Glutamatergic neuron (in vitro differentiated cells): ENCODE results near the gene BSND. TPM values are rescaled to one million over a fixed set of nuclear protein-coding genes. Genes with fewer than 3 reads are reported as not detected.

Experiments
- DNase-seq: peaks from one replicate; pipeline ENCODE4 v3.0.0; 2022
- H3K27ac Mint-ChIP-seq: one replicate; pipeline ENCODE4 v1.8.0; 2020; ENCODE audit warnings: mild to moderate bottlenecking, mixed read lengths, inconsistent platforms; ENCODE audit not compliant: unreplicated experiment
- H3K27me3 Mint-ChIP-seq: one replicate; pipeline ENCODE4 v1.8.0; 2020; ENCODE audit warnings: mild to moderate bottlenecking, moderate library complexity, mixed read lengths, inconsistent platforms; ENCODE audit not compliant: unreplicated experiment
- H3K36me3 Mint-ChIP-seq: one replicate; pipeline ENCODE4 v1.8.0; 2020; ENCODE audit warnings: mild to moderate bottlenecking, mixed read lengths, inconsistent platforms; ENCODE audit not compliant: unreplicated experiment
- H3K4me1 Mint-ChIP-seq: one replicate; pipeline ENCODE4 v1.8.0; 2020; ENCODE audit warnings: mild to moderate bottlenecking, low read depth, mixed read lengths, inconsistent platforms; ENCODE audit not compliant: unreplicated experiment
- H3K4me3 Mint-ChIP-seq: one replicate; pipeline ENCODE4 v1.8.0; 2020; ENCODE audit warnings: mild to moderate bottlenecking, mixed read lengths, inconsistent platforms; ENCODE audit not compliant: unreplicated experiment
- H3K9me3 Mint-ChIP-seq: one replicate; pipeline ENCODE4 v1.8.0; 2020; ENCODE audit warnings: mild to moderate bottlenecking, moderate library complexity, mixed read lengths, inconsistent platforms; ENCODE audit not compliant: unreplicated experiment
- total RNA-seq: library from RNA; stranded (reverse); fragmentation: NEBNext Ultra II Directional; extraction: Animal tissue kit (Norgen Biotek cat#: 25700); gene quantifications from one replicate; pipeline ENCODE4 v1.2.1, GENCODE V29; 2021; ENCODE audit not compliant: unreplicated experiment
- TF ChIP-seq, protein P1 (sequence below): fragments of 200-600 bp; sonication (generic); IDR thresholded peaks from one replicate; pipeline ENCODE4 v1.5.0; 2021; ENCODE audit not compliant: partially characterized antibody, unreplicated experiment

Gene BSND
- total RNA-seq, 1 donor from 2014 or later = not detected

DNA sequence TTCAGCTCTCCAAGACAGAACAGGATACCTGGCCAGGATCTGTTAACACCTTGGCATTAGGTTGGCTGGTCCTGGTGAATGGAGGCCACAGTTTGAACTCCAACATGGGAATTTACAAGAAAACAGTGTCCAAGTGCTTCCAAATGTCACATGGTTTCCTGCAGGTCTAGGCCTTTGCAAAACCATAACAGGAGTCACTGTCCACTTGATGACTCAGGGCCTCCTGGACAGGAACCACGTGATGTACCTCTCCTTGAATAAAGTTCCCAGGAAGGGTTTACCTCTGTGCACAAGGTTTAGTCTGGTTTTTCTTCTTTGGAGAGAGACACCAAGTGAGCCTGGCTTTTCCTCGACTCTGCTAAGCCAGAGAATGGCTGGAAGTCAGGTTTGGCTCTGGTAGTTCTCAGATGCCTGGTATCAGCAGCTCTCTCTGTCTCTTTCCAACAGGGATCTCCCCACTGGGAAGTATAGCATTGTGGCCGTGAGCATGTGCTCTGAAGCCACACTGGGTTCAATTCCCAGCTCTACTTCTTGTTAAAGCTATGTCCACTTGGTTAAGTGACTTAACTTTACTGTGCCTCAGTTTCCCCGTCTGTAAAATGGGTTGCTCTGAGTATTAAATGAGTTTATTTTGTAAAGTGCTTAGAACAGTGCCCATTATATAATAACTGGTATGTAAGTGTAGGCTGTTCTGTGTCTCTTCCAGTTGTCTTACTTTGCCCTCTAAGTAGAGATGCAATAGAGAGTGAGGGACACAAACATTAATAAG is 45.6 kb upstream of the BSND start:
- Mint-ChIP-seq H3K9me3 (peaks cover 12% of the 10 kb centered on the region), H3K4me1 (peaks cover 6% of the 10 kb centered on the region), H3K27me3 (peaks cover 3% of the 10 kb centered on the region), H3K36me3 (peaks cover 13% of the 10 kb centered on the region), H3K4me3 (no peak overlapping the region), H3K27ac (no peak overlapping the region)
- TF ChIP-seq, protein P1, sequence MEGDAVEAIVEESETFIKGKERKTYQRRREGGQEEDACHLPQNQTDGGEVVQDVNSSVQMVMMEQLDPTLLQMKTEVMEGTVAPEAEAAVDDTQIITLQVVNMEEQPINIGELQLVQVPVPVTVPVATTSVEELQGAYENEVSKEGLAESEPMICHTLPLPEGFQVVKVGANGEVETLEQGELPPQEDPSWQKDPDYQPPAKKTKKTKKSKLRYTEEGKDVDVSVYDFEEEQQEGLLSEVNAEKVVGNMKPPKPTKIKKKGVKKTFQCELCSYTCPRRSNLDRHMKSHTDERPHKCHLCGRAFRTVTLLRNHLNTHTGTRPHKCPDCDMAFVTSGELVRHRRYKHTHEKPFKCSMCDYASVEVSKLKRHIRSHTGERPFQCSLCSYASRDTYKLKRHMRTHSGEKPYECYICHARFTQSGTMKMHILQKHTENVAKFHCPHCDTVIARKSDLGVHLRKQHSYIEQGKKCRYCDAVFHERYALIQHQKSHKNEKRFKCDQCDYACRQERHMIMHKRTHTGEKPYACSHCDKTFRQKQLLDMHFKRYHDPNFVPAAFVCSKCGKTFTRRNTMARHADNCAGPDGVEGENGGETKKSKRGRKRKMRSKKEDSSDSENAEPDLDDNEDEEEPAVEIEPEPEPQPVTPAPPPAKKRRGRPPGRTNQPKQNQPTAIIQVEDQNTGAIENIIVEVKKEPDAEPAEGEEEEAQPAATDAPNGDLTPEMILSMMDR = no peak
- no peak for DNase-seq

DNA sequence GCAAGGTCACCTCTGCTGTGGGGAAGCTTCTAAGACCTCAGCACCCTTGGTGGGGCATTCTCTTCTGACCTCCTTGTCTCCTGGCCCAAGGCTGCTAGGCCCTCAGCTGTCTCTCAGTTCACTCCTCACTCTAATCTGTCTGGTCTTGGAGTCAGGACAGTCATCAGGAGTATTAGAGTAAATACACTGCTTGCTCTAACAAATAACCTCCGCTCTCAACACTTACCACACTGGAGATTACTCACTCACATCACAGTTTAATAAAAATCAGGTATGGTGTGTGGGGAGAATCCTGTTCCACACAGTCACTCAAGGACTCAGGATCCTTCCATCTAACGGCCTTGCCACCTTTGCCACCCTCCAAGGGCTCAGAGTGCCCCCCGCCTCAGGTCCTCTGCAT is 44.9 kb upstream of the BSND start:
- H3K9me3 Mint-ChIP-seq = peaks cover 12% of the 10 kb centered on the region
- H3K36me3 Mint-ChIP-seq = peaks cover 19% of the 10 kb centered on the region
- peaks cover 3% of the 10 kb centered on the region for H3K27me3 Mint-ChIP-seq
- no peak overlapping the region for H3K27ac Mint-ChIP-seq
- H3K4me3 Mint-ChIP-seq = no peak overlapping the region
- TF ChIP-seq, protein P1 = no peak
- H3K4me1 Mint-ChIP-seq = peaks cover 6% of the 10 kb centered on the region
- DNase-seq = no peak

DNA sequence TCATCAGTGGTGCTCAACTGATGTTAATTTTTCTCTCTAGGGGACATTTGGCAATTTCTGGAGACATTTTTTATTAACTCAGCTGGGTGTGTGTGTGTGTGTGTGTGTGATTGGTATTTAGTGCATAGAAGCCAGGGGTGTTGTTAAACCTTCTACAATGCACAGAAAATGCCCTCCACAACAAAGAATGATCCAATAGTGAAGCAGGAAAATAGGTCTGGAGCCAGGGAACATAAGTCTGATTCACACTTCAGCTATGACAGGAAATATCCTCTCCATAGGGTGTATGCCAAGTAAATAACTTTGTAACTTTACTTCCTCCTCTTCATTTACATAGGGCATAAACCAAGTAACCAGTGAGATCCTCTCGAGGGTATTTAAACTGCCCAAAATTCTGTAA is 43.4 kb upstream of the BSND start:
- TF ChIP-seq, protein P1 = no peak
- no peak overlapping the region for H3K27ac Mint-ChIP-seq
- H3K4me3 Mint-ChIP-seq = no peak overlapping the region
- H3K27me3 Mint-ChIP-seq = peaks cover 2% of the 10 kb centered on the region
- no peak for DNase-seq
- H3K36me3 Mint-ChIP-seq = peaks cover 22% of the 10 kb centered on the region
- H3K9me3 Mint-ChIP-seq = peaks cover 12% of the 10 kb centered on the region
- peaks cover under 1% of the 10 kb centered on the region for H3K4me1 Mint-ChIP-seq

DNA sequence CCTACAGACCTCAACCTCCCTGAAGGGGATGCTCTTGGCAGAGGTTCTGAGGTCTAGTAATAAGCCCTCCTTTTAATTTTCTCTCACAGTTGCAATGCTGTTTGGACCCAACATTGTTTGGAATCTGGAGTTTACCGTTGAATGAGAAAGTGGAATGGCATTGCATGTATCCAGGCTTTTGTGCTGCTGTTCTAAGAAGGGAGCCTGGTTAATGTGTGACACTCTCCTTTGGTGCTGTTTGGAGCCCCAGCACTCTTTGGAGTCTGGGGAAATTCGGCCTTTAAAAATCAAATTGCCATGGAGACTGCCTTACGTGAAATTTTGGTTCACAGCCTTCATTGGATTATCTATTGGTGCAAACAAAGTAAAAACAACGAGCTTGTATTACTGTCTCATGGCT is 42.0 kb upstream of the BSND start:
- no peaks in the 10 kb centered on the region for H3K4me1 Mint-ChIP-seq
- peaks cover 22% of the 10 kb centered on the region for H3K36me3 Mint-ChIP-seq
- DNase-seq = no peak
- no peak overlapping the region for H3K4me3 Mint-ChIP-seq
- H3K9me3 Mint-ChIP-seq = peaks cover 8% of the 10 kb centered on the region
- no peaks in the 10 kb centered on the region for H3K27me3 Mint-ChIP-seq
- no peak overlapping the region for H3K27ac Mint-ChIP-seq
- TF ChIP-seq, protein P1 = no peak

DNA sequence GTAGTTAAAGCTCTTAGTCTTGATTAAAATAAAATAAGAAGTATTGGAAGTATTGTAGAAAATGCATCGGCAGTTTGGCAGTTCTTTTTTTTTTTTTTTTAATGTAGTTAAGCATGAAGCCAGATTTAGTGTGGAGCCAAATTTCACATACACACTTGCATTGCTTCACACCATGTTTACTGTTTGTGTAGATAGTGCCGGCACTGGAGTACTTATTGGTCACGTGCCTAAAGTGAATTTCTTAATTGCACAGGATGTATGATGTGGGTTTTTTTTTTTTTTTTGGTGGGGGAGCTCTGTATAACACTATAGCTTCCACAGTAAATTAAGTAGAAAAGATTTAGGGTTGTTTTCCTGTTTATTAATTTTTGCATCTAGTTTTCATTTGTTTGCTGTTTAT is 39.5 kb upstream of the BSND start:
- DNase-seq = no peak
- H3K9me3 Mint-ChIP-seq = peaks cover 5% of the 10 kb centered on the region
- peaks cover 14% of the 10 kb centered on the region for H3K36me3 Mint-ChIP-seq
- TF ChIP-seq, protein P1 = no peak
- H3K4me1 Mint-ChIP-seq = no peaks in the 10 kb centered on the region
- no peak overlapping the region for H3K4me3 Mint-ChIP-seq
- H3K27me3 Mint-ChIP-seq = no peaks in the 10 kb centered on the region
- no peak overlapping the region for H3K27ac Mint-ChIP-seq
